ENCODE measurements around the gene KRT25. TPM values are rescaled to one million over a fixed set of nuclear protein-coding genes. Genes with fewer than 3 reads are reported as not detected.

The KRT25 gene
- total and polyA plus RNA-seq, 2 of the 4 experiments (the other 2 are of a cell fraction): not detected

- in situ Hi-C loops (cut with MboI; ENCODE audit: low sequenced_read_pairs) (no loop called here), intact Hi-C loops (cut with micrococcal nuclease) (loop anchor here (10.0 kb wide), 1 partner anchor 49 kb away; the partner anchor contains the start of gene KRT25), dilution Hi-C loops (cut with HindIII; ENCODE audit: low sequenced_read_pairs, unreplicated experiment) (no loop called here)
- CTCF ChIA-PET: interaction anchor here (0.7 to 1.0 kb wide), 2 partner anchors 14 to 957 kb away, joined by 3 read pairs; no protein-coding TSS in a partner anchor
- Histone ChIP-seq H2BK120ac (ENCODE audit: low read depth, low read length) (no peak overlapping the region), H3K36me3 (ENCODE audit: control insufficient read depth, insufficient read depth, low read length) (no peaks in the 10 kb centered on the region), H3K4me1 (ENCODE audit: control insufficient read depth, insufficient read depth, low read length) (no peaks in the 10 kb centered on the region), H3K4me2 (ENCODE audit: low read depth, low read length) (no peak overlapping the region), H2AFZ (replicated peaks; ENCODE audit: low read length, poor library complexity) (no peak overlapping the region), H3K27ac (ENCODE audit: insufficient read depth, low read length) (no peak overlapping the region), H3K14ac (replicated peaks; ENCODE audit: low read depth, low read length) (no peak overlapping the region), H2BK15ac (ENCODE audit: low read depth, low read length) (no peak overlapping the region), H4K20me1 (ENCODE audit: insufficient read depth, low read length) (no peaks in the 10 kb centered on the region), H3K9ac (ENCODE audit: low read depth, low read length) (no peak overlapping the region), H2BK20ac (ENCODE audit: low read depth, low read length) (no peak overlapping the region), H3K9me3 (ENCODE audit: control insufficient read depth, insufficient read depth, low read length) (no peaks in the 10 kb centered on the region; the same call in 1 of the 2 replicates), H3K79me1 (ENCODE audit: low read depth in 1 of 2, low read length in 2 of 2) (no peaks in the 10 kb centered on the region), H3K4me3 (ENCODE audit: insufficient read depth, low read depth, low read length) (no peak overlapping the region), H3K9me1 (ENCODE audit: insufficient read depth, low read length) (no peaks in the 10 kb centered on the region), H3K23ac (ENCODE audit: low read depth, low read length) (no peak overlapping the region), H2AK9ac (replicated peaks; ENCODE audit: low read depth, low read length, poor library complexity) (no peak overlapping the region), H4K91ac (ENCODE audit: insufficient read depth, low read depth, low read length) (no peak overlapping the region), H4K8ac (ENCODE audit: low read depth in 2 of 2, low read length in 2 of 2) (no peak overlapping the region), H3K4ac (ENCODE audit: low read depth, low read length) (no peak overlapping the region), H2BK5ac (ENCODE audit: low read depth, low read length, poor library complexity, severe bottlenecking) (no peak overlapping the region), H2AK5ac (ENCODE audit: low read depth, low read length) (no peak overlapping the region), H4K5ac (ENCODE audit: low read depth, low read length) (no peak overlapping the region), H3K18ac (ENCODE audit: low read depth, low read length) (no peak overlapping the region), H3K27me3 (ENCODE audit: control insufficient read depth, insufficient read depth, low read length) (peaks cover 33% of the 10 kb centered on the region), H3K56ac (ENCODE audit: extremely low read depth, insufficient read depth, low read length) (no peak overlapping the region)
- no CpG with 5 or more reads among the region's 4 CpGs for WGBS, 2 experiments (ENCODE audit: extremely low coverage in 2 of 2, insufficient read length in 1 of 2)
- no peak for ATAC-seq (ENCODE audit: low read depth)
- BruUV-seq (replicated peaks): no TSS peak
- no peak for DNase-seq
- TF ChIP-seq BHLHE40 (IDR thresholded peaks at IDR 0.05; ENCODE audit: low read depth, low read length) (no peak), MAZ (IDR thresholded peaks at IDR 0.05; ENCODE audit: borderline replicate concordance, low read depth, low read length) (no peak), USF2 (IDR thresholded peaks at IDR 0.05; ENCODE audit: low read depth, low read length) (no peak), CHD1 (IDR thresholded peaks at IDR 0.05; ENCODE audit: low read depth, low read length) (no peak)
- POLR2A ChIA-PET (ENCODE audit: unreplicated experiment): no interaction called here
Observed at GRCh38 chr17:40705584-40705983, 49.5 kb downstream of the KRT25 start.
